GM18868 (cell line): ENCODE measurements around the gene CAB39L.
"Not testable (repeated sequence)": the region's sequence is repeated elsewhere in the genome, so short reads cannot be mapped to it uniquely, and the experiment has no call there.

ENCODE experiments used
- ATAC-seq: cut with Tn5 transposase; IDR thresholded peaks from one replicate; pipeline ENCODE4 v1.9.1; 2021; ENCODE audit warnings: mild to moderate bottlenecking, moderate library complexity; ENCODE audit not compliant: unreplicated experiment

Gene CAB39L

DNA sequence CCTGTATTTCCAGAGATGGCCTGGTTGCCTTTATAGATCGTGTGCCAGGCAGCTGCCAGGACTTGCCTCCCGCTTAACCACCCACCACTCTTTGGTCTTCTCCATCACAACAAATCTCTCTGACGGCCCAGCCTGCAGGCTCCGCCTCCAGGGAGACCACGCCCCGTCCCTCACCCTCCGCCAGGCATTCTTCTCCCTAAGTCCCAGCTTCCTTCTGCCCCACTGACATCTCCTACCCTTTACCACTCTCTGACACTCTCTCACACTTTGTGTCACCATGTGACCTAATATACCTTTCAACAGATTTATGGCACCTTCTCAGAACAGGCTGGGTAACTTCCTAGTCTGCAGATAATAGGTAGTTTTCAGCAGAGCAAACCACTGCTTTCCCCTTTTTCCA lies 95.1 kb downstream of the CAB39L start:
- no peak for ATAC-seq

DNA sequence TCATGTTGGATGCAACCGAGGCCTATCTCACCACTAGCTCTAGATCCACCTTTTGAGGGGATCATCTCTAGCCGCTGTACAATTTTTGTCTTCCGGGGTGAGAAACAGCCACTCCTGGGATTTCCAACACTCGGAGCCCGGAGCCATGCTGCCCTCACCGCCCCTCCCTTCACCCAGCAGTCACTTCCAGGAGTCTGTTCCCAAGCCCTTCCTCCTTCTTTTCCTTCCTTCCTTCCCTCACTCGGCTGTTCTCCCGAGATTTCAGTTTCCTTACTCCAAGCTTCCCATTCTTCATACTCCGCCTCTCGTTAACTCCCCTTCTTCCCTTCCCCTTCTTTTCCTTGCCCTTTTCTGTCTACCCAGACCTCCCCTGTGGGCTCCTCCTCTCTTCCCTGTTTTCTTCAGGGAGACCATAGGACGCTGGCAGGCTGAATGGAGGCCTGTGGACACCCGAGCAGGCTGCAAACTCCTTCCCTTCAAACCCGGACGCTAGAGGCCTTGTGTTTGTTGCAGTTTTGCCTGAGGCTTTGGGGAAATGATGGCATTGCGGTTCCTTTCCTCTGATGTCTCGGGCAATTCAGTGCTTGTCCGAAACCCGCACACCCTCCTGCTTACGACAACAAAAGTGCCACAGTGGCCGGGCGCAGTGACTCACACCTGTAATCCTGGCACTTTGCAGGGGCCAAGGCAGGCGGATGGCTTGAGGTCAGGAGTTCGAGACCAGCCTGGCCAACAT lies 96.0 kb downstream of the CAB39L start:
- ATAC-seq, result no peak

GRCh38 chr13:49346460-49346859 lies 97.4 kb downstream of the CAB39L start:
- no peak for ATAC-seq

- ATAC-seq, result no peak
Measured at GRCh38 chr13:49343731-49344130, 100.1 kb downstream of the CAB39L start.

DNA sequence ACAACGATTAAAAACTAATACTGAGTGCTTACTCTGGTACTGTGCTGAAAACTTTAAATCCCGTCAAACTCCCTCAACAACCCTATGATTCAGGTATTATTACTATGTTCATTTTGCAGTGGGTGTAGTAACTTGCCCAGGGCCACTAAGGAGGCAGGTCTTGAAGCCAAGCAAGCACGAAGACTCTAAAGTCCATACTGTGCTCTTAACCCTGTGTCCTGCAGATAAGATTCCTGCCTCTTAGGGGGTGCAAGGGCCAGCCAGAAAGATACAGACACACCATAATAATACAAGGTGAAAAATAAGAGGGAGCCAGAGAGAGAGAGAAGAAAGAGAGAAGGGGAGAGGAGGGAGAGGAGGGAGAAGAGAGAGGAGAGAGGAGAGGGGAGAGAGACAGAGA lies 100.6 kb downstream of the CAB39L start:
- no peak for ATAC-seq

- ATAC-seq, result no peak
Measured at GRCh38 chr13:49342454-49342853, 101.4 kb downstream of the CAB39L start.

DNA sequence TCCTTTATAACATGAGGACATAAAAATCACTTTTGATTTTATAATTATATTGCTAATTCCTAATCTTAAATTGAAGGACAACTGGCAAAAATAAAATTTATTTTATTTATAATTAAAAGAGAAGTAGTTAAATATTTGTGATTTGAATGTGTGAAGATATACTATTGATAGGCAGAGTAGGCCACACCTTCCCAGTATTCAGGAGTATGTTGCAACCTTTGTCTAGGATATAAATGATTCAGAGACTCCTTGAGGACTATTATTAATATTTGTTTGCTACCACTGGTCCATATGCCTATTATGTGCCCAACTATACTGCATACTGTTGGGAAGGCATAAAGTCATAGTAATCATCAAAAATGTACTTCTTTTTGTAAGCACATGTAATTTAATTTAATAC lies 101.9 kb downstream of the CAB39L start:
- no peak for ATAC-seq

DNA sequence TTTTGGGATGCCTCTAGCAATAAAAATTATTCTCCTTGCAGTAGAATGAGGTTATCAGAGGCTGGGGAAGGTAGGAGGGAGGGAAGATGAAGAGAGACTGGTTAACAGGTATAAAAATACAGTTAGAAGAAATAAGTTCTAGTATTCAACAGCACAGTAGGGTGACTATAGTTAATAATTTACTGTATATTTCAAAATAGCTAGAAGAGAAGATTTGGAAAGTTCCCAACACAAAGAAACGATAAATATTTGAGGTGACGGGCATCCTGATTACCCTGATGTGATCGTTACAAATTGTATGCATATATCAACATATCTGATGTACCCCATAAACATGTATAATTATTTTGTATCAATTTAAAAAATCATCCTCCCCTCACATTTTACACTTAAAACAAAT lies 102.3 kb downstream of the CAB39L start:
- ATAC-seq, result no peak

DNA sequence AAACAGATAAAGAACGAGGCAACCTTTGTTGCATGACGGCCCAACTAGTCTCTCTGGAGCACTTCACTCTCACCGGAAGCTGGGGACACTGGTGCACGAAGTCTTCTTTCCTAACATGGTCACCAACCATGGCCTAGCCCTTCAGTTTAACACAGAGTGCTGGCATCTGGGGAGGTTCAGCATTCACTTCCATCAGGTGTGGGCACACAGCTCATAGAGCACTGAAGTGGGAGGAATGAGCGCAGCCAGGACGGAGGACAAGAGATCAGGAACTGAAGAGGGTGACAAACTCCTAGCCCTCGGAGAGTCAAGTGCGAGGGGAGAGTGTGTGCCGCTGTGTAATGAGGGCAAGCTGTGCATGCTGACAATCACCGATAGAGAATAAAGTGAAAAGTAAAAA lies 103.7 kb downstream of the CAB39L start:
- ATAC-seq, result no peak

DNA sequence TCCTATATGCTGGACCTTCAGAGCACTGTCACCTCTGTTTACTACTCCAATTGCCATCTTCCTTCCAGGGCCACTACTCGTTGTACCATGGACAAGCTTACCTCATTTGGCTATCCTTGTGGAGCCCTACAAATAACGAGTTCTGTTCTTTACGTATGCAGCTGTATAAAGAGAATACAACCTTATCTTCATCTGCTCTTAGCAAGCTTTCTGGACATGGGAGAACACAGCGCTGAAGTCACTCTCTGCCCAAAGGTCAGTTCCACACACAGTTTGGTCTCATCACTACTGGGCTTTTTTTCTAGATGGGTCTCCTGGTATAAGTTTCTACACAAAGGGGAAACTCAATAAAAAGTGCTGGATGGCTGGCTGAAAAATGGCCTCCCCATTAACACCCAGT lies 107.2 kb downstream of the CAB39L start:
- ATAC-seq, result no peak

GRCh38 chr13:49330546-49330864 lies 113.4 kb downstream of the CAB39L start:
- ATAC-seq, result no peak

- ATAC-seq, result no peak
Measured at GRCh38 chr13:49329831-49330545, 113.9 kb downstream of the CAB39L start.

DNA sequence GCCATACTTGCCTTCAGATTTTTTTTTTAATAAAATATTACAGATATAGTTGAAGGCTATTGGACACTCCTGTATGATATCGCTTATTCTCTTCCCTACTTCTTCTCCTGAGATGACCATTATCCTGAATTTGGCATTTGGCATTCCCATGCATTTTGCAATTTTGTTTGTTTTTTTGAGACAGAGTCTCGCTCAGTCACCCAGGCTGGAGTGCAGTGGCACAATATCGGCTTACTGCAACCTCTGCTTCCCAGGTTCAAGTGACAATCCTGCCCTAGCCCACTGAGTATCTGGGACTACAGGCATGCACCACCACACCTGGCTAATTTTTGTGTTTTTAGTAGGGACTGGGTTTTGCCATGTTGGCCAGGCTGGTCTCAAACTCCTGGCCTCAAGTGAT lies 116.7 kb downstream of the CAB39L start:
- not testable (repeated sequence) for ATAC-seq

- ATAC-seq, result no peak
Measured at GRCh38 chr13:49326222-49326917, 117.5 kb downstream of the CAB39L start.

DNA sequence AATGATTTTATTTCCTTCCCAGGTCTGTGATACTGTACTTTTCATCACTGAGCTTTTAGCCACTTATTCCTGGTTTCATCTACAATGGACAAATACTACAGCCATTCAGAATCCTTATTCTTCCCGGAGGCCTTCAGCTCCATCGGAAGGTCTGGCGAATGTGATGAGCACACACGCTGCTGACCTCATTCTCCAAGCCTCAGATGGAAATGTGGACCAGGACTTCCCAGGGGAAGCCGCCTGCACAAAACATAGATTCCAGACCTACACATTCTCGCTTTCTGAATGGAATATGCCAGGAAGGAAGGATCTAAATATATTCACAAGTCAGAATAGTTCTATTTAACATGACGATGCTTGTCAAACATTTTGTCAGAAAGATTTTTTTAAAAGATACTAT lies 120.5 kb downstream of the CAB39L start:
- no peak for ATAC-seq

- no peak for ATAC-seq
Measured at GRCh38 chr13:49322702-49323101, 121.2 kb downstream of the CAB39L start.

GRCh38 chr13:49320975-49321374 lies 122.9 kb downstream of the CAB39L start:
- no peak for ATAC-seq

- ATAC-seq, result no peak
Measured at GRCh38 chr13:49319951-49320350, 123.9 kb downstream of the CAB39L start.

DNA sequence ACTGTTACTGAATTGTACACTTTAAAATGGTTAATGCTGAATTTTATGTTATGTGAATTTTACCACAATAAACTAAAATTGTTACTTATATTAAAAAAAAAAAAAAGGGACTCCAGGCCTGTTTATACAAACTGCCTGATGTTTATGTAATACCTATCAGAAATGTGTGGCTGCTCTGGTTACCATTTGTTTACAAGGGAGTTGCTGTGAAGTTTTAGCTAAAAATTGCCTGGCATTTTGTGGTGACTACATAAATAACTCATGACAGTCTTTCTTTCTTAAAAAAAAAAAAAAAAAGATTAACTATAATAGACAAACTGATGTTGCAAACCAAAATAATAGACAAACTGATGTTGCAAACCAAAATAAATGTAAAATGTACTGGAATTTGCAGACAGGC lies 124.3 kb downstream of the CAB39L start:
- no peak for ATAC-seq

DNA sequence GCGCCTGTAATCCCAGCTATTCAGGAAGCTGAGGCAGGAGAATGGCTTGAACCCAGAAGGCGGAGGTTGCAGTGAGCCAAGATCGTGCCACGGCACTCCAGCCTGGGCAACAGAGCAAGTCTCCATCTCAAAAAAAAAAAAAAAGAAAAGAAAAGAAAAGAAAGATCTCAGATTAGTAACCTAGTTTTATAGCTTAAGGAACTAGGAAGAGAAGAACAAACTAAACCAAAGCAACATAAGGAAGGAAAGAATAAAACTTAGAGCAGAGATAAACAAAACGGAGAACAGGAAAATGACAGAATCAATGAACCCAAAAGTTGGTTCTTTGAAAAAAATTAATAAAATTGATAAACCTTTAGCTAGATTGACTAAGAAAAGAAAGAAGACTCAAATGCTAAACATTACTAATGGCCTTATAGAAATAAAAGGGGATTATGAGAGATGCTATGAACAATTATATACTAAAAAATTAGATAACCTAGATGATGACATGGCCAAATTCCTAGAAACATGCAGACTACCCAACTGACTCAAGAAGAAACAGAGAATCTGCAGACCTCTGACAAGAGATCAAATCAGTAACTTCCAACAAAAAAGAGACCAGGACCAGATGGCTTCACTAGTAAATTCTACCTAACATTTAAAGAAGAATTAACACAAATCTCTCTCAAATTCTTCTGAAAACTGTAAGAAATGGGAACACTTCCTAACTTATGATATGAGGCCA lies 127.9 kb downstream of the CAB39L start:
- no peak for ATAC-seq

DNA sequence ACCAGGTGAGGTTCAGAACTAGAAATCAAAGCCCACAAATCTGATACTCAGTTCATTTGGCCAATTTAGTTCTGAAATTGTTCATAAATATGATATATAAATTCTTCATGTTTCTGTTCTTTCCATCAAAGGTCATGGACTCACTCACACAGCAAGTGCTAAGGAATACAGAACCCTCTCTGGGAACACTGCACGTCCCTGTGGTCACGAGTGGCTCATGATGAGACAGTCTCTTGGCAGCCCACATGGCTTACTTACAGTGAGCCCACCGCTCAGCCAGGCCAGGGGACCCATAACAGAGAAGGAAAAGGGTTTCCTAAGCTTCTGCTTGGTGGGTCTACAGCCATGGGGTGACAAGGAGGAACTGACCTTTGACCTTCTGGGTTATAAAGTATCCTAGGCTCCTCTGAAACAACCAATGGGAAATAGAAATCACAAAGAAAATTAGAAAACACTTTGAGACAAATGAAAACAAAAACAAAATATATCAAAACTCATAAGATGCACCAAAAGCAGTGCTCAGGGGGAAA lies 128.8 kb downstream of the CAB39L start:
- no peak for ATAC-seq
